ENCODE results near the gene ZNF581. TPM values are rescaled to one million over a fixed set of nuclear protein-coding genes. Genes with fewer than 3 reads are reported as not detected.

The ZNF581 gene
- total RNA-seq, 1 donor from 2014 or later = 36.9 TPM

DNA sequence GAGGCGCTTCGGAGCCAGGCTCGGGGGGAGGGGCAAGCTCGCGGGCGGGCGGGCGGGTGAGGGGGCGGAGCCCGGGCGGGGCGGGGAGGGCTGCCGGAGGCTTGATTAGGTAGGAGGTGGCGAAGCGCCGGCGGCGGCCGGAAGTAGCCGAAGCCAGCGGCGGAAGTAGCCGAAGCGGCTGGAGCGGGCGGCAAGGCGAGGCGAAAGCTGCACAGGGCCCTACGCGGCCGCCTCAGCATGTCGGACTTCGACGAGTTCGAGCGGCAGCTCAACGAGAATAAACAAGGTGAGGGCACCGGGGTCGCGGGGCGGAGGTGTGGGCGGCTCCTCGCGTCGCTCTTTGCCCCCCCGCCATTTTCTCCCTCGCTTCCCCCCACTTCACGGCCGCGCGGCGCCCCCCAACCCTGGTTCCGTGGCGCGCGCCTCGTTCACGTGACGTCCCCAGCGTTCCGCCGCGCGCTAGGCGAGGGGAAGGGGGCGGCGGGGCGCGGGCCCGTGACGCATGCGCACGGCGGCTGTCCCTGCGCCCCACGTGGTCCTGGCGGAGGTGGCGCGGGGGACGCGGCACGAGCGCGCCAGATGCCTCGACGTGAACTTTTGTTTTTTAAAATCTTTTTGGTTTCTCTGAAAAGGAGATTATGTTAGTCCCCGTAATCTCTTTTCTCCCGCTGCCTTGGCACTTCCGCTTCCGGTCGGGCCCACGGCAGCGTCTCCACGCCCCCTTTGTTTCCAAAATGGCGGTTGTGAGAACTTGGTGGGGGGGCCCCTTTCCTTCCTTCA, 11.6 kb downstream of the ZNF581 start, which contains the start of gene U2AF2:
U2AF2 (plus strand) TSS at position 168 of the 780 bp plus-strand sequence; CDS start at position 238, 70 bp downstream.
- TF ChIP-seq, protein P1, sequence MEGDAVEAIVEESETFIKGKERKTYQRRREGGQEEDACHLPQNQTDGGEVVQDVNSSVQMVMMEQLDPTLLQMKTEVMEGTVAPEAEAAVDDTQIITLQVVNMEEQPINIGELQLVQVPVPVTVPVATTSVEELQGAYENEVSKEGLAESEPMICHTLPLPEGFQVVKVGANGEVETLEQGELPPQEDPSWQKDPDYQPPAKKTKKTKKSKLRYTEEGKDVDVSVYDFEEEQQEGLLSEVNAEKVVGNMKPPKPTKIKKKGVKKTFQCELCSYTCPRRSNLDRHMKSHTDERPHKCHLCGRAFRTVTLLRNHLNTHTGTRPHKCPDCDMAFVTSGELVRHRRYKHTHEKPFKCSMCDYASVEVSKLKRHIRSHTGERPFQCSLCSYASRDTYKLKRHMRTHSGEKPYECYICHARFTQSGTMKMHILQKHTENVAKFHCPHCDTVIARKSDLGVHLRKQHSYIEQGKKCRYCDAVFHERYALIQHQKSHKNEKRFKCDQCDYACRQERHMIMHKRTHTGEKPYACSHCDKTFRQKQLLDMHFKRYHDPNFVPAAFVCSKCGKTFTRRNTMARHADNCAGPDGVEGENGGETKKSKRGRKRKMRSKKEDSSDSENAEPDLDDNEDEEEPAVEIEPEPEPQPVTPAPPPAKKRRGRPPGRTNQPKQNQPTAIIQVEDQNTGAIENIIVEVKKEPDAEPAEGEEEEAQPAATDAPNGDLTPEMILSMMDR (IDR thresholded peaks at IDR 0.05; ENCODE audit: insufficient read depth, low read length, poor library complexity, severe bottlenecking) = no peak
- DNase-seq (ENCODE audit: low read depth) = no peak

DNA sequence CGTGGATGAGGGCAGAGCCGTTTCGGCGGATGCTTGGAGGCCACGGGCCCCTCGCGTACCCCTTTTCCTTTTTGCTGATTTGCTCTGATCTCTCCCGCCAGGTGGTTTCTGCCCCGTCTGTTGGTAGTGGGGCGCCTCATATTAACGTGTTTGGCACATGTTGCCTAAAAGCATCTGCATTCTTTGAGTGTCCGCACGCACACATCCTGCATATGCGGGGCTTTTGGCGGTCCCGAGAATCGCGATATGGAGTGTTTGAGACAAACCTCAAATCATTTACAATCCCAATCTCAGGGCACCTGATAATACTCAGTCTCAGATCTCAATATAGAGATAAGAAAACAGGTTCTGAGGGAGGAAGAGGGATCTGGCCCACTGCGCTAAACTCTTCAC, 12.2 kb downstream of the ZNF581 start:
- TF ChIP-seq, protein P1 (IDR thresholded peaks at IDR 0.05; ENCODE audit: insufficient read depth, low read length, poor library complexity, severe bottlenecking) = no peak
- Histone ChIP-seq H3K27me3 (ENCODE audit: control insufficient read depth, insufficient read depth, low read length) (no peaks in the 10 kb centered on the region), H3K36me3 (ENCODE audit: control insufficient read depth, insufficient read depth, low read length) (peaks cover 2% of the 10 kb centered on the region), H3K4me3 (ENCODE audit: low read depth, low read length) (peak overlapping the region; percentile 70)
- DNase-seq (ENCODE audit: low read depth) = no peak

More for the DNA sequence above, 11.6 kb downstream of the ZNF581 start, which contains the start of gene U2AF2:
- Histone ChIP-seq H3K27me3 (ENCODE audit: control insufficient read depth, insufficient read depth, low read length) (no peaks in the 10 kb centered on the region), H3K4me3 (ENCODE audit: low read depth, low read length) (peak within 1 kb of the TSS; percentile 70), H3K36me3 (ENCODE audit: control insufficient read depth, insufficient read depth, low read length) (peaks cover 2% of the 10 kb centered on the region)

DNA sequence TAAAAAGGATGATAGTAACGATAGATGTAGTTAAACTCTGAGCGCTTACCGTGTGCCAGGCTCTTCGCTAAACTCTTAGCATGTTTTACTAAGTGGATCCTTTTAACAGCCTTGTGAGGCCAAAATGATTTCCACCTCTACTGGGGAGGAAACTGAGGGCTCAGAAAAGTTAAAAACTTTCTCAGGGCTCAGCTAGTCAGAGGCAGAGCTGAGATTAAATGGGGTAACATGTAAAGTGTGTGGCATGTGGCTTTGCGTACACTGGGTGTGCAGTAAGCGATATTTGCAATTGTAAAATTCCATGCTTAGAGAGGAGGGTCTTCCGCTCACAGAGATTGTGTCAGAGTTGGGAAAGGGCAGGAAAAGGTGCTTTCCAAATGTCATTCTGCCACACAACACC, 13.1 kb downstream of the ZNF581 start:
- Histone ChIP-seq H3K36me3 (ENCODE audit: control insufficient read depth, insufficient read depth, low read length) (peaks cover 2% of the 10 kb centered on the region), H3K27me3 (ENCODE audit: control insufficient read depth, insufficient read depth, low read length) (no peaks in the 10 kb centered on the region), H3K4me3 (ENCODE audit: low read depth, low read length) (peak overlapping the region; percentile 70)
- TF ChIP-seq, protein P1 (IDR thresholded peaks at IDR 0.05; ENCODE audit: insufficient read depth, low read length, poor library complexity, severe bottlenecking) = no peak
- DNase-seq (ENCODE audit: low read depth) = no peak

DNA sequence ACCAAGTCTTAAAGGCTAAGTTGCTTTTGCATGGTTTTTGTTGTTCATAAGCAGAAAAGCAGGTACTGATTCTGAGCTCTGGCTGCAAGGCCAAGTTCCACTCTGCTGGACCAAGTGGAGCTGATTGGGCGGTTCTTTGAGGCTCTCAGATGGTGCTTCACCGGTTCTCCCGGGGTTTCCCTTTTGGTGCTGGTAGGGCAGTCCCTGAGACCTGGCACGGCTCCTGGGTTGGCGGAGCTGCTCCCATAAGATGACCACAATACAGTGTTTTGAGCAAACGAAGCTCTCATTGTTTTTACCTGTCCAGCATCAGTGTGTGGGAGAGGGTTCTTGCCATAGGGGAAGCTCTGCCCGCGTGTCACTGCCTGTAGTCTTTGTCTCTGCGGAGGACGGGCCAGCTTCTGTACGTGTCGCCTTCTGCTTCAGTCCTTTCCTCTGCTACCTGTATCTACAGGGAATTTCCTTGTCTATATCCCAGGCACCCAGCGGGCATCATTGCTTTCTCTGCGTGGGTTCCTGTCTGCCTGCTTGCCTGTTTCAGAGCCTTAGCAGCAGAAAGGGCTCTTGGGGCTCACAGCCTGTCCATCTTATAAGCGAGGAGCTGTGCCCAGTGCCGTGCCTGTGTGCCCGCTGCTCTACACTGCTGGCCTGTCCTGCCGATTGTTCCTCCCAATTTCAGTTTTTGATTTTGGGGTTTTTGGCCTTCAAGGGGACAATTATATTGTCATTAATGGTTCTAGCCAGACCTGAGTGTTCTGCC, 13.7 kb downstream of the ZNF581 start:
- H3K36me3 ChIP-seq (ENCODE audit: control insufficient read depth, insufficient read depth, low read length) = peaks cover 2% of the 10 kb centered on the region
- peak overlapping the region; percentile 70 for H3K4me3 ChIP-seq (ENCODE audit: low read depth, low read length)
- H3K27me3 ChIP-seq (ENCODE audit: control insufficient read depth, insufficient read depth, low read length) = no peaks in the 10 kb centered on the region
- TF ChIP-seq, protein P1 (IDR thresholded peaks at IDR 0.05; ENCODE audit: insufficient read depth, low read length, poor library complexity, severe bottlenecking) = no peak
- no peak for DNase-seq (ENCODE audit: low read depth)

DNA sequence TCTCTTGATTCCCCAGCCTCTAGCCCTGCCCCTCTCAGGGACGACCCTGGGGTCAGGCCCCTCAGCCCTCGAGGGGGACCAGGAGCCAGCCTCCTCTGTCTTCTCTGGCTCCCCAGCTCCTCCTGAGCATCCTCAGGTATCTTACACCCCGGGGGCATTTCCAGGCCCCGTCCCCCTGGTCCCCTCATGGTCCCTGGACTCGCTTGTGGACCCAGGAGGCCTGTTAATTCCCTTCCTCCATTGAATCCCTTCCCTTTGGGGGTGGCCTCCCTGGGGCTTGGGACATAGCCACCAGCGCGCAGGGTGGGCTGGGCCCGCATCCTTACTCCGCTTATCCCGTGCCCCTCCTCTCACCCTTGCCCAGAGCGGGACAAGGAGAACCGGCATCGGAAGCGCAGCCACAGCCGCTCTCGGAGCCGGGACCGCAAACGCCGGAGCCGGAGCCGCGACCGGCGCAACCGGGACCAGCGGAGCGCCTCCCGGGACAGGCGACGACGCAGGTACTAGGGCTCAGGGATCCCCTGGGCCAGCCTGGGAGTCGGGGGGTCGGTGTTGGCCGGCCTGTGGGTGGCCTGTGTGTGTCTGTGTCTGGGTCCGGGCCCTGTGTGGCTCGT, 15.5 kb downstream of the ZNF581 start:
- H3K4me3 ChIP-seq (ENCODE audit: low read depth, low read length) = no peak overlapping the region
- no peak for DNase-seq (ENCODE audit: low read depth)
- H3K27me3 ChIP-seq (ENCODE audit: control insufficient read depth, insufficient read depth, low read length) = no peaks in the 10 kb centered on the region
- TF ChIP-seq, protein P1 (IDR thresholded peaks at IDR 0.05; ENCODE audit: insufficient read depth, low read length, poor library complexity, severe bottlenecking) = no peak
- peaks cover 8% of the 10 kb centered on the region for H3K36me3 ChIP-seq (ENCODE audit: control insufficient read depth, insufficient read depth, low read length)

Measured in kidney epithelial cell (primary cell).